Hematopoietic multipotent progenitor cell treated with erythropoietin and hydrocortisone succinate and interleukin-3 and kit ligand, for 15 days (in vitro differentiated cells): ENCODE results near the gene SPTBN1.

Source experiments
- DNase-seq: peaks from one replicate; pipeline ENCODE4 v3.0.0-alpha.2; 2015; ENCODE audit warnings: low spot score

SPTBN1 gene

GRCh38 chr2:54556621-54557121 lies 100.5 kb downstream of the SPTBN1 start:
- no peak for DNase-seq

GRCh38 chr2:54557211-54557600 lies 101.1 kb downstream of the SPTBN1 start:
- DNase-seq, result no peak

- DNase-seq, result no peak
Measured at GRCh38 chr2:54557601-54558187, 101.6 kb downstream of the SPTBN1 start.

GRCh38 chr2:54558188-54559005 lies 102.3 kb downstream of the SPTBN1 start:
- peak; percentile 11 for DNase-seq

- DNase-seq, result no peak
Measured at GRCh38 chr2:54559006-54559445, 102.9 kb downstream of the SPTBN1 start.

- no peak for DNase-seq
Measured at GRCh38 chr2:54559593-54560145, 103.5 kb downstream of the SPTBN1 start.

GRCh38 chr2:54560146-54560881 lies 104.2 kb downstream of the SPTBN1 start:
- no peak for DNase-seq

- no peak for DNase-seq
Measured at GRCh38 chr2:54561010-54561409, 104.9 kb downstream of the SPTBN1 start.

- DNase-seq, result no peak
Measured at GRCh38 chr2:54564439-54564838, 108.3 kb downstream of the SPTBN1 start.

GRCh38 chr2:54565551-54565950 lies 109.4 kb downstream of the SPTBN1 start:
- no peak for DNase-seq

GRCh38 chr2:54566896-54567295 lies 110.8 kb downstream of the SPTBN1 start:
- DNase-seq, result no peak

GRCh38 chr2:54568876-54569321 lies 112.8 kb downstream of the SPTBN1 start:
- DNase-seq, result no peak

GRCh38 chr2:54569745-54570301 lies 113.7 kb downstream of the SPTBN1 start:
- no peak for DNase-seq

- DNase-seq, result no peak
Measured at GRCh38 chr2:54570321-54570855, 114.3 kb downstream of the SPTBN1 start.

- no peak for DNase-seq
Measured at GRCh38 chr2:54570925-54571694, 115.0 kb downstream of the SPTBN1 start.

- DNase-seq, result no peak
Measured at GRCh38 chr2:54572262-54572635, 116.1 kb downstream of the SPTBN1 start.

GRCh38 chr2:54572636-54573536 lies 116.8 kb downstream of the SPTBN1 start:
- DNase-seq, result no peak

- DNase-seq, result no peak
Measured at GRCh38 chr2:54573537-54573919, 117.4 kb downstream of the SPTBN1 start.

GRCh38 chr2:54574107-54574859 lies 118.2 kb downstream of the SPTBN1 start:
- DNase-seq, result no peak
